Brain pericyte (primary cell): ENCODE measurements around the gene COL4A6.
A peak's percentile ranks its signal among the peaks of the same experiment; 100 is the strongest.
"Not testable (repeated sequence)": the region's sequence is repeated elsewhere in the genome, so short reads cannot be mapped to it uniquely, and the experiment has no call there.

Source experiments
- DNase-seq: peaks from one replicate; pipeline ENCODE4 v3.0.0-alpha.2; 2012; ENCODE audit warnings: low read depth, low spot score

The COL4A6 gene

GRCh38 chrX:108399418-108400165 lies 38.6 kb downstream of the COL4A6 start:
- DNase-seq, result no peak

DNA sequence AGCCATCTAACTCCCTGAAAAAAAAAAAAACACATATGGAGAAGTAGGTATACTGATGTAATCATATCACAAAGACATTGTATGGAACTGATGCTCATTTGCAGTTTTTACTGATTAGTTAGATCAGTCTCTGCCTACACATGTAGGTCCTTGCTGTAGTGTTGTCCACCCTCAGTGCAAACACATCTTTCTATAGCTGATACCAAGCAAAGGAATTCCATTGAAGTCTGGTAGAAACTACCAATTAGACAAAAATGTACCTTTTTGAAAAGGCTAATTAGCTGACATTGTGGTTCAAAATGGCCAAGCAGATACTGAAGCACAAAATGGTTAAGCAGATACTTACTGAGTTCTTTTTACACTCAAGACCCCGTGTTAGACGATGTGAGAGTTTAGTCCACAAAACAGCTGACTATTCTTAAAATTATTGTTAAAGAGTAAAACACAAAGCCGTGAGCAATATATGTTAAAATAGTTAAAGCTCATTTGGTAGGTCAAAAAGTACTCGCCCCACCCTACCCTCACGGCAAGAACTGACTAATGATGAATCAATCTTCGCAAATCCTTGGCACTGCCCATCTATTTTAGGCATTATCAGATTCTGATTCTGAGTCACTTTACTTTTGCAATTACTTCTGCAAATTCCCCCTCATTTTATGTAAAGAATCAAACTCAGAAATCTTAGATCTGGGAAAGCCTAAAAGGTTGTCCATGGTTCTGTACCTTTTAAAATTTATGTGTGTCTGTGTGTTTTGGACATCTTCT lies 40.4 kb downstream of the COL4A6 start:
- DNase-seq, result no peak

- DNase-seq, result no peak
Observed at GRCh38 chrX:108396986-108397385, 41.2 kb downstream of the COL4A6 start.

DNA sequence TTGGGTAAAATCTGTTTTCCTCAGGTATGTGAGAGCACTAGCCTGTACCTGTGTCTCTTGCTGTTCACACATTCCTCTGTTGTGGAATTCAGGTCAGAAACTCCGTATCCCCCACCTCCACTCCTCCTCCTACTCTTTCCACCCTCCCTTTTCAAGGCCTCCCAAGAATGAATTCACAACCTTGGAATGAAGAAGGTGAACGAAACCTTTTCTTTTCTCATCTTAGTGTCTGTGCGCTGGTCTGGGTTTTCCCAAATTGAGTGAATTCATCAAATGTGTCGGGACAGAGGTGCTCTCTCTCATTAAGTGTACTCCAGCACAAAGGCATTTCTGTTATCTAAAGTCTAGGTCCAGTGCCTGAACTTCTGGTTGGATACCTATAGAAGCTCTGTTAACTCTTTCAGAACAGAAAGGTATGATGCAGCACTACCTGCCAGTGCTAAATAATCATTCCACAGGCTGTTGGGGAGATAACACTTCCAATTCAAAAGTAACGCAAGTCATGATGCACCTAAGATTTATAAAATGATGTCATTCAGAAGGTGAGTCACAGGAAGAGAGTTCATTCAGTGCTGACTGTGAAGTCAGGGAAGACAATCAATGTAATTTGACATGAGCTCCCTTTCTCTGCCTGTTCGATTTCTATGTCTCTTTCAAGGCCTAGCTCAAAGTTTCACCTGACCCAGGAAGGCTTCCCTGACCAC lies 41.9 kb downstream of the COL4A6 start:
- no peak for DNase-seq

GRCh38 chrX:108390976-108391717 lies 47.1 kb downstream of the COL4A6 start:
- not testable (repeated sequence) for DNase-seq

- DNase-seq, result no peak
Observed at GRCh38 chrX:108384783-108385182, 53.4 kb downstream of the COL4A6 start.

- no peak for DNase-seq
Observed at GRCh38 chrX:108380222-108380621, 58.0 kb downstream of the COL4A6 start.

DNA sequence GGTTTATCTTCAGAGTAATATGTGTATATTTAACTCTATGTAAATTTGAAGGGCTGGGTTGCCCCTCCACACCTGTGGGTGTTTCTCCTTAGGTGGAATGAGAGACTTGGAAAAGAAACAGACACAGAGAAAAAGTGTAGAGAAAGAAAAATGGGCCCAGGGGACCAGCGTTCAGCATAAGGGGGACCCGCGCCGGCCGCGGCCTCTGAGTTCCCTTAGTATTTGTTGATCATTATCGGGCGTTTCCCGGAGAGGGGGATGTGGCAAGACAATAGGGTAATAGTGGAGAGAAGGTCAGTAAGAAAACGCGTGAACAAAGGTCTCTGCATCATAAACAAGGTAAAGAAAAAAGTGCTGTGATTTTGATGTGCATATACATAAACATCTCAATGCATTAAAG lies 61.4 kb downstream of the COL4A6 start:
- DNase-seq, result not testable (repeated sequence)

- not testable (repeated sequence) for DNase-seq
Observed at GRCh38 chrX:108375591-108375990, 62.6 kb downstream of the COL4A6 start.

GRCh38 chrX:108366644-108367406 lies 71.4 kb downstream of the COL4A6 start:
- DNase-seq, result no peak

DNA sequence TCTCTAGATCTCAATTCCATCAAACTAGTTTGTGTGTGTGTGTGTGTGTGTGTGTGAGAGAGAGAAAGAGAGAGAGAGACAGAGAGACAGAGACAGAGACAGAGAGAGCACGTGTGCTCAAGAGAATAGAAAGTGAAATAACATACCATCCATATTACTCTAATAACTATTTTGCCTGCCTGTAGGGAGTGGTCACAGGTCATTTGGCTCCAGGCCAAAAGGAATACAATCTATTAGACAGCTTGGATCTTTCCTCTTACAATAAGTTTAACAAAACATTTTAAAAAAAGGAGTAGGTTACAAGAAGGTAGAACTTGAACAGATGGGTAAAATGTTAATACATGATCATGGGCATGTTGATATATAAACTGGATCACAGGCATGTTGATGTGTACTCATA lies 76.2 kb downstream of the COL4A6 start:
- DNase-seq, result peak; percentile 31

- peak; percentile 5 for DNase-seq
Observed at GRCh38 chrX:108361316-108361715, 76.9 kb downstream of the COL4A6 start.

GRCh38 chrX:108359806-108360602 lies 78.2 kb downstream of the COL4A6 start:
- no peak for DNase-seq

DNA sequence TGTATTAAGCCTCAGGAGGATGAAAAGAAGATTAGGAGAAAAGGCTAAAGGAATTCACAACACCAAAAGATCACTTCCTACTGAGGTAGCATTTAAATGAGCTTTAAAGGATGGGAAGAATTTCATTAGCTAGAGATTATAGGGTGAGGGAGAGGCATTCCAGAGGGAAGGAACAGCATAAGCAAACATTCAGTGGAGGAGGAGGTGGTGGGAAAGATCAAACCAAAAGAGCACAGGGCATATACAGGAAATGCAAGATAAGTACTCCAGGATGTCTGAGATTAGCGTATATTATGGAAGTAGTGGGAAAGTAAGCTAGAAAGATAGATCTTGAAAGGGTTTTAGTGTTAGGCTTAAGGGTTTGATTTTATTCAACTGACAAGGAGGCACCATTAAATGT lies 84.8 kb downstream of the COL4A6 start:
- DNase-seq, result no peak

DNA sequence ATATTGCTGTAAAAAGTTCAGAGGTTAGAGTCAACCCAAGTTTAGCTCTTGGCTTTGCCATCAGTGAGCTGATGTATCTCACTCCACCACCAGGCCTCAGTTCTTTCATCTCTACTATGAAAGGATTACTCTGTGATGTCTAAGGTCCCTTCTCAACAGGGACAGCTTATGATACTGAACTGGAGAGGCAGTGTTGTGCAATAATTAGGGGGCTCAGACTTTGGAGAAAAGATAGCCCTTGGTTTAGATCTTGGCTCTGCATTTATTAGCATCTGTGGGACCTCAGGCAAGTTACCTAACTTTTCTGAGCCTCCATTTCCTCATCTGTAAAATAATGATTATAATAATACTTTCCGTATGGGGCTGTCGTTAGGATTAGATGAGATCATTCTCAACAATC lies 89.0 kb downstream of the COL4A6 start:
- DNase-seq, result no peak

- no peak for DNase-seq
Observed at GRCh38 chrX:108348525-108348924, 89.7 kb downstream of the COL4A6 start.

DNA sequence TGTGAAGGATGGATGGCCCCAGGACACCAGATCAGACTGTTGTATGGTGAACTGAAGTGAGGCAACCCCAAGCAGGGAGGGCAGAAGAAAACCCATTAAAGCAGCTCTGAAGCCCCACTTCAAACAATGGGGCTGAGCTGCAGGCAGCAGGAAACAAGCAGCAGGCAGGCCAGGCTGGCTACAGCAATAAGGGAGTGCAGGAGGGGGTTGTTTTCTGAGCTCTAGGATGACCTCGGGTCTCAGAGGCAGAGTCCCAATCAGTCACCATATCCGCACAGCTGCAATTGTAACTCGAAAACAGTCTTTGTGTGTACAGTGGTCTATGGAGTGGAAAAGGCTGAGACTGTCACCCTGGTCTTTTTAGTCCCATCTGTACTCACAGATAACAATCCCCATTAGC lies 90.4 kb downstream of the COL4A6 start:
- no peak for DNase-seq

DNA sequence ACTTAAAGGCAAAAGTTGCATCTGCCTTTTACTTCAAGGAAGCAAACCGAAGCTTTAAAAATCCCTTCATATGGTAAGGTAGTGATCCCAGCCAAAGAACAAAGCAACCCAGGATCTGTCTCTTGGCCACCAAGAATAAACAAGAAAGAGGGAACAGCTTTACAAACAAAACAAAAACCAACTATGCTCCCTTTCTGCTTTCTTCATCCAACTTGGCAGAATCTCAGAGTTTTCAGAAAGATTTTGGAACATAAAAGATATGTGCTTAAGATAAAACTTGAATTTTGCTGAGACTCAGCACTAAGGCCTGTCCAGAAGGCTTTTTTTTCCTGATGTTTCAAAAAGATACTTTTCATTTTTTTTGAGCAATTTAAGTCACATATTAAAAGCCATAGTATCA lies 94.0 kb downstream of the COL4A6 start:
- no peak for DNase-seq

GRCh38 chrX:108341947-108342346 lies 96.3 kb downstream of the COL4A6 start:
- no peak for DNase-seq

DNA sequence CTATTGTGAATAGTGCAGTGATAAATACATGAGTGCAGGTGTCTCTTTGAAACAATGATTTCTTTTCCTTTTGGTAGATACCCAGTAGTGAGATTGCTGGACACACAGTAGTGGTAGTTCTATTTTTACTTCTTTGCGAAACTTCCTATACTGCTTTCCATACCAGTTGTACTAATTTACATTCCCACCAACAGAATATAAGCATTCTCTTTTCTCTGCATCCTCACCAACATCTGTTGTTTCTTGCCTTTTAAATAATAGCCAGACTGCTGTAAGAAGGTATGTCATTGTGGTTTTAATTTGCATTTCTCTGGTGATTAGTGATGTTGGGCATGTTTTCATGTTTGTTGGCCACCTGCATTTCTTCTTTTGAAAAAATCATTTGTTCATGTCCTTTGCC lies 105.9 kb downstream of the COL4A6 start:
- DNase-seq, result no peak
